ENCODE results near the gene TOR1AIP1. TPM values are rescaled to one million over a fixed set of nuclear protein-coding genes. Genes with fewer than 3 reads are reported as not detected.

TOR1AIP1 gene
- total and polyA plus RNA-seq, 2 of the 4 experiments (the other 2 are of a cell fraction), result 20.7 to 64.5 TPM

DNA sequence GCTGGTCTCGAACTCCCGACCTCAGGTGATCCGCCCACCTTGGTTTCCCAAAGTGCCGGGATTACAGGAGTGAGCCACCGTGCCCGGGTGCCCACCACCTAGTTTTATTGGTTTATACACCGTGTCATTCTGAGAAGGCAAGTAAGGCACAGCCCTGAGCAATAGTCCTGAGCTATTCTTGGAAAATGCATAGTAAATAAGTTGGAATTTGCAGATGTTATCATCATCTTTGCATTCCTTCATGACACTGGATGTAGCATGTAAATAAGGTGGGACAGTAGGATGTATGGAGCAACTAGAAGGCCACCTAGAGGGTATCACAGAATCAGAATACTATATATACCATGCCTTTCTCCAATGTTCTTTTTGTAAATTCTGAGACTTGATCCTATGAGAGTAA lies 15.5 kb upstream of the TOR1AIP1 start:
- POLR2A ChIA-PET (ENCODE audit: unreplicated experiment), result interaction anchor here (0.6 kb wide), 1 partner anchor 47 kb away, joined by 3 read pairs; no protein-coding TSS in a partner anchor
- dilution Hi-C loops (cut with HindIII; ENCODE audit: low sequenced_read_pairs, unreplicated experiment), result no loop called here
- no TSS peak for BruUV-seq (replicated peaks)

More for the DNA sequence above, 15.5 kb upstream of the TOR1AIP1 start:
- Histone ChIP-seq H3K23ac (ENCODE audit: low read depth, low read length) (no peak overlapping the region), H4K20me1 (ENCODE audit: insufficient read depth, low read length) (peaks cover 34% of the 10 kb centered on the region), H2BK5ac (ENCODE audit: low read depth, low read length, poor library complexity, severe bottlenecking) (no peak overlapping the region), H3K56ac (ENCODE audit: extremely low read depth, insufficient read depth, low read length) (no peak overlapping the region), H3K4me2 (ENCODE audit: low read depth, low read length) (no peak overlapping the region), H4K5ac (ENCODE audit: low read depth, low read length) (no peak overlapping the region), H2AK5ac (ENCODE audit: low read depth, low read length) (no peak overlapping the region), H2BK120ac (ENCODE audit: low read depth, low read length) (no peak overlapping the region), H2BK20ac (ENCODE audit: low read depth, low read length) (no peak overlapping the region), H3K27me3 (ENCODE audit: control insufficient read depth, insufficient read depth, low read length) (no peaks in the 10 kb centered on the region), H3K4me1 (ENCODE audit: control insufficient read depth, insufficient read depth, low read length) (no peaks in the 10 kb centered on the region; the same call in 1 of the 2 replicates), H3K14ac (replicated peaks; ENCODE audit: low read depth, low read length) (no peak overlapping the region), H3K9me3 (ENCODE audit: control insufficient read depth, insufficient read depth, low read length) (no peaks in the 10 kb centered on the region), H4K91ac (ENCODE audit: insufficient read depth, low read depth, low read length) (no peak overlapping the region), H2AK9ac (replicated peaks; ENCODE audit: low read depth, low read length, poor library complexity) (no peak overlapping the region), H3K4me3 (ENCODE audit: insufficient read depth, low read depth, low read length) (no peak overlapping the region), H3K27ac (ENCODE audit: insufficient read depth, low read length) (no peak overlapping the region), H3K4ac (ENCODE audit: low read depth, low read length) (no peak overlapping the region), H4K8ac (ENCODE audit: low read depth in 2 of 2, low read length in 2 of 2) (no peak overlapping the region), H3K9me1 (ENCODE audit: insufficient read depth, low read length) (peaks cover 4% of the 10 kb centered on the region; the same call in 1 of the 2 replicates), H3K18ac (ENCODE audit: low read depth, low read length) (no peak overlapping the region), H3K36me3 (ENCODE audit: control insufficient read depth, insufficient read depth, low read length) (peaks cover 33% of the 10 kb centered on the region), H2AFZ (replicated peaks; ENCODE audit: low read length, poor library complexity) (no peak overlapping the region), H3K9ac (ENCODE audit: low read depth, low read length) (no peak overlapping the region), H2BK15ac (ENCODE audit: low read depth, low read length) (no peak overlapping the region), H3K79me1 (ENCODE audit: low read depth in 1 of 2, low read length in 2 of 2) (peaks cover 34 to 53% of the 10 kb centered on the region in 2 experiments)
- WGBS, 2 experiments (ENCODE audit: extremely low coverage in 2 of 2, insufficient read length in 1 of 2), result no CpG with 5 or more reads among the region's 7 CpGs
- ATAC-seq (ENCODE audit: low read depth) (no peak), DNase-seq (no peak)
- CTCF ChIA-PET, result interaction anchor here (0.6 to 1.5 kb wide), 2 partner anchors 18 to 37 kb away, joined by 3 read pairs; no protein-coding TSS in a partner anchor
- intact Hi-C loops (cut with micrococcal nuclease), result loop anchor here (1.0 to 5.0 kb wide), 3 partner anchors 160 to 313 kb away; no protein-coding TSS in a partner anchor
- in situ Hi-C loops (cut with MboI; ENCODE audit: low sequenced_read_pairs), result loop anchor here (25.0 kb wide), 1 partner anchor 546 kb away; no protein-coding TSS in a partner anchor
- TF ChIP-seq MAZ (IDR thresholded peaks at IDR 0.05; ENCODE audit: borderline replicate concordance, low read depth, low read length), result no peak
- TF ChIP-seq, protein P1, sequence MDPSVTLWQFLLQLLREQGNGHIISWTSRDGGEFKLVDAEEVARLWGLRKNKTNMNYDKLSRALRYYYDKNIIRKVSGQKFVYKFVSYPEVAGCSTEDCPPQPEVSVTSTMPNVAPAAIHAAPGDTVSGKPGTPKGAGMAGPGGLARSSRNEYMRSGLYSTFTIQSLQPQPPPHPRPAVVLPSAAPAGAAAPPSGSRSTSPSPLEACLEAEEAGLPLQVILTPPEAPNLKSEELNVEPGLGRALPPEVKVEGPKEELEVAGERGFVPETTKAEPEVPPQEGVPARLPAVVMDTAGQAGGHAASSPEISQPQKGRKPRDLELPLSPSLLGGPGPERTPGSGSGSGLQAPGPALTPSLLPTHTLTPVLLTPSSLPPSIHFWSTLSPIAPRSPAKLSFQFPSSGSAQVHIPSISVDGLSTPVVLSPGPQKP (IDR thresholded peaks at IDR 0.05; ENCODE audit: borderline replicate concordance, low read depth, low read length), result no peak
- TF ChIP-seq, protein P2, sequence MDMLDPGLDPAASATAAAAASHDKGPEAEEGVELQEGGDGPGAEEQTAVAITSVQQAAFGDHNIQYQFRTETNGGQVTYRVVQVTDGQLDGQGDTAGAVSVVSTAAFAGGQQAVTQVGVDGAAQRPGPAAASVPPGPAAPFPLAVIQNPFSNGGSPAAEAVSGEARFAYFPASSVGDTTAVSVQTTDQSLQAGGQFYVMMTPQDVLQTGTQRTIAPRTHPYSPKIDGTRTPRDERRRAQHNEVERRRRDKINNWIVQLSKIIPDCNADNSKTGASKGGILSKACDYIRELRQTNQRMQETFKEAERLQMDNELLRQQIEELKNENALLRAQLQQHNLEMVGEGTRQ (IDR thresholded peaks at IDR 0.05; ENCODE audit: low read depth, low read length), result no peak
- no peak for TF ChIP-seq RCOR1 (IDR thresholded peaks at IDR 0.05; ENCODE audit: insufficient replicate concordance, low read length)
- no peak for TF ChIP-seq MXI1 (IDR thresholded peaks at IDR 0.05; ENCODE audit: borderline replicate concordance, low read depth, low read length)
- TF ChIP-seq BHLHE40 (IDR thresholded peaks at IDR 0.05; ENCODE audit: low read depth, low read length), result no peak
- no peak for TF ChIP-seq MAFK (IDR thresholded peaks at IDR 0.05; ENCODE audit: low read depth, low read length)
- no peak for TF ChIP-seq CEBPB (IDR thresholded peaks at IDR 0.05; ENCODE audit: low read depth, low read length)
- no peak for TF ChIP-seq POLR2A (IDR thresholded peaks at IDR 0.05; ENCODE audit: low read depth, low read length)
- TF ChIP-seq NFE2L2 (IDR thresholded peaks at IDR 0.05; ENCODE audit: low read depth, low read length), result no peak
- TF ChIP-seq CHD1 (IDR thresholded peaks at IDR 0.05; ENCODE audit: low read depth, low read length), result no peak
- TF ChIP-seq CTCF (conservative IDR thresholded peaks at IDR 0.05; ENCODE audit: low read depth, low read length), result no peak
- TF ChIP-seq FOS (IDR thresholded peaks at IDR 0.05; ENCODE audit: low read depth, low read length), result no peak
- no peak for TF ChIP-seq SMC3 (IDR thresholded peaks at IDR 0.05; ENCODE audit: low read depth, low read length)
- no peak for TF ChIP-seq RFX5 (IDR thresholded peaks at IDR 0.05; ENCODE audit: low read depth, low read length)
- no peak for TF ChIP-seq RAD21 (IDR thresholded peaks at IDR 0.05; ENCODE audit: low read length)

Measured in IMR-90 (cell line).